GM12874 (cell line): ENCODE data around the gene KCNA2.

Source experiments
- CTCF ChIP-seq: IDR thresholded peaks from 2 replicates; pipeline ENCODE4 v1.5.1; 2011; ENCODE audit warnings: low read depth, mild to moderate bottlenecking, control low read depth, low read length, moderate library complexity; ENCODE audit not compliant: insufficient read depth

The KCNA2 gene

DNA sequence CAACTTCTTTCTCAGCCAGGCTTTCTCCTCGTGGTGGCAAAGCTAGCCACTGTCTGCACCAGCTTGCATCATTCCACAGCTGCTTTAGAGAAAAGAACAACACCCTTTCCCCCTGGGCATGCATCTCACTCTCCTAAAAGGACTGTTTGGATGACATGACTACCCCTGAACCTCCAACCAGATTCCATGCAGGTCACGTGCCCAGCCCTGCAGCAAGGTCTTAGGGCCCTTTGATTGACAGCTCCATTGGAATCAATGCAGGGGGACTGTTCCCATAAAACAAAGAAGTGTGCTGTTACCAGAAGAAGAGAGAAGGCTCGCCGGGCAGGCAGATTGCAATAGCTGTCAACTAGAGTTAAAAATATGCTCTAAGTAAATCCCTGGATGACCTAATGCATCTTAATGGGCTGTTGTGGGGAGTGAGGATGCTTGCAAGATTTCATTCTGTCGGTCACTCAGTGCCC is 24.4 kb downstream of the KCNA2 start:
- no peak for TF ChIP-seq CTCF

- TF ChIP-seq CTCF, result no peak
Observed at GRCh38 chr1:110580244-110580643, 25.9 kb downstream of the KCNA2 start.

- TF ChIP-seq CTCF, result no peak
Observed at GRCh38 chr1:110579460-110579859, 26.7 kb downstream of the KCNA2 start.

DNA sequence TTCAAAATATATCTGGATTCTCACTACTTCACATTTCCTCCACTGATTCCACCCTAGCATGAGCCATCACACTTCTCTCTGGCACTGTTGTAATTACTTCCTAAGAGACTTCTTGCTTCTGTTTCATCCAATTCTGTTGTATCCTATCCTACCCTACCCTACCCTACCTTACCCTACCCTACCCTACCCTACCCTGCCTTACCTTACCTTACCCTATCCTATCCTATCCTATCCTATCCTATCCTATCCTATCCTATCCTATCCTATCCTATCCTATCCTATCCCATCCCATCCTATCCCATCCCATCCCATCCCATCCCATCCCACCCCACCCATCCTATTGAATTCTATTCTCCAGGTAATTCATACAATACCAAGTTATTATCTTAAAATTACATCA is 29.7 kb downstream of the KCNA2 start:
- no peak for TF ChIP-seq CTCF

DNA sequence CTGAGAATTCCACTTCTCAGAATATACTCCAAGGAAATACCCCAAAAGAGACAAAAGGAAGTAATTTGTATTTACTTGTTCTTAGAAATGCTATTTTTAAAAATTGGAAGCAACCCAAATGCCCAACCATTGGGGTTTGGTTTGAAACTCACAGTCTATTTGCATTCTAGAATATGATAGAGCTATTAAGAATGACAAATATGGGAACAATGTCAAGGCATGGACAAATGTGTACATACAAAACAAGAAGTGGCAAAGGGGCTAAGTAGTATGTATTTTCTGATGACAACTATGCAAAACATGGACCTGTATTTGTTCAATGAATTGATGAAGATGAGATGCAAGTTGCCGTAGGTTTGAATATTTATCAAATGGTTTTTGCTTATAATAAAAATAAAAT is 32.8 kb downstream of the KCNA2 start:
- TF ChIP-seq CTCF, result no peak

- no peak for TF ChIP-seq CTCF
Observed at GRCh38 chr1:110572751-110573150, 33.4 kb downstream of the KCNA2 start.

DNA sequence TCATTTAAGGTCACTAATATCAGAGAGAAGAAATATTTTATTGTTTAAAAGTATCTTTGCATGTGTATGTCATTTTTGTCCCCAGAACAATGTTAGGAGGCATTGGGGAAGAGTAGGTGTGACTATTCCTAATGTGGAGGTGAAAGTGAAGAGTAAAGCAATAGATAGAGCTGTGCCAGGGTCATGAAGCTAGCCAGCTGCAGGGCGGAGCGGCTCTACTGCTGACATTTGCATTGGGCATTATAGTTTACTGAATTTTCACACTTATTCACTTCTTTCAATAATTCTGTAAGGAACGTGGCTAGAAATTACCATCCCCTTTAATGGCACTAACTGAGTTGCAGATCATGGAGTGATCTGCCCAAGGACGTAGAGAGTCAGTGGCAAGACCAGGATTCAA is 35.3 kb downstream of the KCNA2 start:
- TF ChIP-seq CTCF, result no peak

DNA sequence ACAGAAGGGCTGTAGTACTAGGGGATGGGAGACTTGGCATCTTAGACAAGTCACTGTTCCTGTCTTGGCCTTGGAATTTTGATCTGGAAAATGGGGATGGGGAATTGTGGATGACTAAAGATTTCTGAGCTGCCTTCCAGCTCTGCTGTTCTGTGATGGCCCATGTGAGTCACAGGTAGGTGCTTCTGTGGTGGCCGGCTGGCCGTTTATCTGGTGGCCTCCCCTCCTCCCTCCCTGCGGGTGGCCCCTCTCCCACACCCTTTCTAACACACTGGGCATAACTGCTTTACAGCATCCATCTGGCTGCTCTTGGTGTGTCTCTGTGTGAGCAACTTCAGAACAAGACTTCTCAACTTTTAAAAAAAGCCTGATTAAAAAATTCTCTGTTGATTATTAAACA is 35.9 kb downstream of the KCNA2 start:
- TF ChIP-seq CTCF, result no peak
